ENCODE results near the gene RASD1. TPM values are rescaled to one million over a fixed set of nuclear protein-coding genes. Genes with fewer than 3 reads are reported as not detected.
A peak's percentile ranks its signal among the peaks of the same experiment; 100 is the strongest.

RASD1 gene
- total and polyA plus RNA-seq, 4 donors, result 0.89 to 46.7 (median 14.7) TPM

- Histone ChIP-seq H3K27me3 (ENCODE audit: control insufficient read depth in 4 of 4, insufficient read depth in 4 of 4, low read length in 3 of 4) (no peaks in the 10 kb centered on the region), H3K36me3 (ENCODE audit: control insufficient read depth in 4 of 4, insufficient read depth in 3 of 4, low read depth in 1 of 4, low read length in 3 of 4) (no peaks in the 10 kb centered on the region), H3K27ac (ENCODE audit: low read depth in 1 of 2, low read length in 2 of 2) (peak overlapping the region; percentile 11 to 31), H3K4me3 (ENCODE audit: low read depth in 1 of 3, low read length in 3 of 3) (no peak overlapping the region), H3K9me3 (ENCODE audit: control insufficient read depth in 4 of 4, low read length in 3 of 4) (no peaks in the 10 kb centered on the region), H3K4me1 (ENCODE audit: control insufficient read depth in 4 of 4, insufficient read depth in 4 of 4, low read length in 3 of 4) (peaks cover 18 to 54% (median 39%) of the 10 kb centered on the region in 4 donors), H3K9ac (ENCODE audit: low read depth in 1 of 2, low read length in 2 of 2) (no peak overlapping the region)
- DNase-seq (ENCODE audit: low spot score), result no peak
- TF ChIP-seq HNF4A (conservative IDR thresholded peaks at IDR 0.05) (no peak), CTCF (IDR thresholded peaks at IDR 0.05; ENCODE audit: low read depth, low read length, missing input control) (no peak), EGR1 (IDR thresholded peaks at IDR 0.05; ENCODE audit: low read depth in 2 of 2) (no peak), YY1 (IDR thresholded peaks at IDR 0.05) (no peak), JUND (IDR thresholded peaks at IDR 0.05) (no peak), MAX (IDR thresholded peaks at IDR 0.05) (no peak), REST (IDR thresholded peaks at IDR 0.05) (no peak), RXRA (IDR thresholded peaks at IDR 0.05) (no peak), FOXA2 (IDR thresholded peaks at IDR 0.05) (no peak), FOXA1 (IDR thresholded peaks at IDR 0.05) (no peak), ATF3 (IDR thresholded peaks at IDR 0.05) (no peak), SP1 (IDR thresholded peaks at IDR 0.05) (no peak), ZBTB33 (IDR thresholded peaks at IDR 0.05) (no peak), GABPA (IDR thresholded peaks at IDR 0.05 in 1 of 2, conservative IDR thresholded peaks at IDR 0.05 in 1 of 2) (no peak), NR2F2 (IDR thresholded peaks at IDR 0.05) (no peak), HNF4G (IDR thresholded peaks at IDR 0.05) (no peak), RAD21 (IDR thresholded peaks at IDR 0.05) (no peak)
- WGBS, result 94% methylated on average over 4 of the region's 4 CpGs
These were observed 35.0 kb upstream of the RASD1 start for GRCh38 chr17:17531156-17531555.

Data from liver (tissue), 9 donors.